HG03045 (cell line): ENCODE results near the gene SDS.

Experiments
- ATAC-seq: cut with Tn5 transposase; IDR thresholded peaks from one replicate; pipeline ENCODE4 v1.9.1; 2021; ENCODE audit warnings: mild to moderate bottlenecking, moderate library complexity; ENCODE audit not compliant: unreplicated experiment

Gene SDS

DNA sequence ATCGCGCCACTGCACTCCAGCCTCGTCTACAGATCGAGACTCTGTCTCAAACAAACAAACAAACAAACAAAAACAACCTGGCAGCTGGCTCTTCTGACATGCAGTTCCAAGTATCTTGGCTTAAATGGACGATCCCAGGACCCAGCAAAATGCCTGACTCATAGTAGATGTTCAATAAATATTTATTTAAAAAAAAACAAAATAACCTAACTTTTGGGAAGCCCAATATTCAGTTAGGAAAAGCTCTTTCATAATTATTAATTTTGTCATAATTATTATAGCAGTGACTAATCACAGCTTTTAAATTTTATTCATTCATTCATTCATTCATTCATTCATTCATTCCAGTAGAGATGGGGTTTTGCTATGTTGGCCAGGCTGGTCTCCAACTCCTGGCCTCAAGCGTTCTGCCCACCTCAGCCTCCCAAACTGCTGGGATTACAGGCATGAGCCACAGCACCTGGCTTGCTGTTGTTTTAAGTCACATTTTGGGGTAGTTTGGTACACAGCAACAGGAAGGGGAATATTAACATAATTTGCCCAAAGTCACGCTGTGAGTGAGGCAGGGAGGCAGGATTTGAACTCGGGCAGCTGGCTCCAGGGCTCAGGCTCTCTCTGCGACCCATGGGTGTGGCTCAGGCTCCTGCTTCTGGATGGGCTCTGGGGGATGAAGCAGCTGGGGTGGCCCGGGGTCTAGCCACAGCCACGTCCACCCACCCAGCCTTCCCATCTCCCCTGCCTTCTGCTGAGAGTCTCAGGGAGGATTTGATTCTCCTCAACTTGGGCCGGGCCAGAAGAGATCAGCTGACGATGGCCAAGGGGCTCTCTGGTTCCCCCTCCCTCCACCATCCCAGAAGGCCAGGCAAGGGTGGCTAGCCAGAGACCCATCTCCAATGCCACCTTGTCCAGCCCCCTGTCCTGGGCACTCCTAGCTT is 2.4 kb downstream of the SDS start:
- ATAC-seq, result no peak

DNA sequence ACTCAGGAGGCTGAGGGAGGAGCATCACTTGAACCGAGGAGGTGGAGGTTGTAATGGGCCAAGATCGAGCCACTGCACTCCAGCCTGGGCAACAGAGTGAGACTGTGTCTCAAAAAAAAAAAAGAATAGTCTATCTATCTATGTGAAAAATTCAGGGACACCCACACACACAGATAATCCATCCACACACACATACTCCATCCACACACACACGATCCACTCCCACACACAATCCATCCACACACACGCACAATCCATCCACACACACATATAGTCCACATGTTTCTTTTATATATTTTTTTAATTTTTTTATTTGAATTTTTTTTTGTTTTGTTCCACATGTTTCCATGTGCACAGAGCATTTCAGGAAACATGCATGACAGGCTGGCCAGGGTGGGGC is 3.3 kb downstream of the SDS start:
- no peak for ATAC-seq

DNA sequence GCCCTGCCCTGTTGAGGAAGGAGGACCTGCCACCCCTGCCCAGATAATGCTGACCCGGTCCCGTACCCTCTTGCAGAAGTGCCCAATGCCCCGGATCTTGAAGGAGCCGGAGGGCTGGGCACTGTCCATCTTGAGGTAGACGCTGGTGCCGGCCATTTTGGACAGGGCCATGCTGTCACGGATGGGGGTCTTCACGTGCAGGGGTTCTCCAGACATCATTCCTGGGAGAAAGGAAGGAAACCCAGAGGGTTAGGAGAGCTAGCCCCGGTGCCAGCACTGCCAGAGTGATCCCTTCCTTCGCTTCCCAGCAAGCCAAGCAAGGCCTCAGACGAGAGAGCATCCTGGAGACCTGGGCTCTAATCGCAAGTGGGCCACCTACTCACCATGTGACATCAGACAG is 4.2 kb downstream of the SDS start:
- ATAC-seq, result no peak

DNA sequence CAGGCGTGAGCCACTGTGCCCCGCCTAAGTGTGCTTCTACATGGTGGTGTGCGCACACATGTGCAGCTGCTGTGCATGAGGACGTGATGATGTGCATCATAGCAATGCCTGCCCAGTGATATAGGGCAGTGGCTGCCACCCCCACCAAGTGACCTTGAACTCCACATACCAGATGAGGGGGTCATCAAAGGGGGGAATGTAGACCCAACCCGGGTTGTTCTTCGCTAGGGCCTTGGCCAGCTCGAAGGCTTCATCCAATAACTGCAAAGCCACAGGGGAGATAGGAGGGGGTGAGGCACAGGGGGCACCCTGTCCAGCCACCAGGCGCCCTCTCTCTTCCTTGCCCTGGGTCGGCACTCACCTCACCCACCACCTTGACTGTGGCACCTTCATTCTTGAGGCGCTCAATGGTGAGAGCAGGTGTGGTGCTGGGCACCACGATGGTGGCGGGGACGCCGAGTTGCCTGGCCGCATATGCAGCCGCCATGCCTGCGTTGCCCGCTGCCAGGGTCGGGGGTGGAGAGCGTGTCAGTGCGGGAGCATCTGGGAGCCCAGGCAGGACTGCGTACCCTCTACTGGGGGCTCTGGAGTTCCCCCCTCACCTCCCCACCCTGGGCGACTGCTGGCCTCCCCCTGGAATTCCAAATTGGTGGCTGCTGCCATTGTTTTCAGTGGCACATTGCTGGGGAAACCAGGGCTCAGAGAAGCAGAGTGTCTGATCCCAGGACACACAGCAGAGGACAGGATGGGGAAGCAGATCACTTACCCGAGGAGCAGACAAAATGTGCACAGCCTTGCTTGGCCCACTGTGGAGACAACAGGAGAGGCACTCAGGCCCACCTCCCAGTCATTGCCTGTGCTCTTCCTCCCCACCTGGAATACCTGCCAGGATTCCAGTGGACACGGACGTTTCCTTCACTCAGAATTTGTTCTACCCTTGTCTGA is 5.1 kb downstream of the SDS start:
- no peak for ATAC-seq

DNA sequence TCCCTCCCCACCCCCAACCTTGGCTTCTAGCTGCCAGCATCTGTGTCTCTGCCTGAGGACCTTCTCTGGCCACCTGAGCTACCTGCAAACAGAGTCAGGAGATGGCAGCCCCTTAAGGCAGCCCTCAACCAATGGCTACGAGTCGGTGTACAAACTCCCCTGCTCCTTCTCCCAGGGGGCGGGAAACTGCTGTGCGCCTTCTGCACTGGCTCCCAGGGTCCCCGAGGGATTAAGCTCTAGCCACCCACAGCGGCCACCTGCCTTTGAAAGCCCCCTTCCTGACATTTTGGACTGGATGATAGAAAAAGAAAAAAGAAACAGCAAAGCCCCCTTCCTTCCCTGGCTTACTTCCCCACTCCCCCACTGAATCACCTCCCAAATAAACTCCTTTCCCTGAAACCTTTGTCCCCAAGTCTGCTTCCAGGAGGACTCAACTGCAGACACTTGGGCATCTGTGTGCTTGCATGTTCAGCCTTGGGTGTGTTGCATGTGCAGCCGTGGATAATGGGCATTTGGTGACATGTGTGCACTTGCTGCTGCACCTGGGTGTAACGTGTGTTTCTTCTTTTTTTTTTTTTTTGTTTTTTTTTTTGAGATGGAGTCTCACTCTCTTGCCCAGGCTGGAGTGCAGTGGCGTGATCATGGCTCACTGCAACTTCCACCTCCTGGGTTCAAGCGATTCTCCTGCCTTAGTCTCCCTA is 6.0 kb downstream of the SDS start:
- ATAC-seq, result no peak

DNA sequence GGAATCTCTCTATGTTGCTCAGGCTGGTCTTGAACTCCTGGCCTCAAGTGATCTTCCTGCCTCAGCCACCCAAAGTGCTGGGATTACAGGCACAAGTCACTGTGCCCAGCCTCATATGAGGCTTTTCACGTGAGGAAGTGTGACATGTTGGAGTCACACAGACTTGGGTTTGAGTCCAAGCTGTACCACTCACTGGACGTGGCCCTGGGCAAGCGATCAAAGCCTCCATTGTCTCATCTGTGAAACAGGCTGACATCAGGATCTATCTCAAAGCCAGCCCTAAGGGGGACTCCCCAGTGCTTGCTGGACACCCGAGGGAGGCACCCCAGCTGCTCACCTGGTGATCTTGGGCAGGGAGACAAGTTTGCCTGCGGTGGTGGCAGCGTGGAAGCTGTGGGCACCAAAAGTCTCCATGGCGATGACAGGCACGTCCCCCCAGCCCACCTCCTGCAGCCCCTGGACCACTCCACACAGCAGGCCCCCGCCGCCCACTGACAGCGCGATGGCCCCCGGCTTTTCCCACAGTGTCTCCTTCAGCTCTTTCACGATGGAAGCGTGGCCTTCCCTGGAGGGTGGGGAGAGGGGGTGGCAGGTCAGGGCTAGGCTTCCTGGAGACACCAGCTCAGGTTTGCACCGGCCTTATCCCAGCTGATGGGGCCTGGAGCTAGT is 6.7 kb downstream of the SDS start:
- no peak for ATAC-seq

DNA sequence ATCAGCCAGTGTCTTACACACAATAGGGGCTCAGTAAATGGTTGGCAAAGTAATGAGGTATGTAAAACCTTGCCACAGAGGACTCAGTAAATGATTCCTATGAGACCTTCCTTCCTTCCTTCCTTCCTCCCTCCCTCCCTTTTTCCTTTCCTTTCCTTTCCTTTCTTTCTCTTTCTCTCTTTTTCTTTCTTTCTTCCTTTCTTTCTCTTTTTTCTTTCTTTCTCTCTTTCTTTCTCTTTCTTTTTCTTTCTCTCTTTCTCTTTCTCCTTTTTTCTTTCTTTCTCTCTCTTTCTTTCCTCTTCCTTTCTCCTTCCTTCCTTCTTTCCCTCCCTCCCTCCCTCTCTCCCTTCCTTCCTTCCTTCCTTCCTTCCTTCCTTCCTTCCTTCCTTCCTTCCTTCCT is 7.5 kb downstream of the SDS start:
- ATAC-seq, result no peak

DNA sequence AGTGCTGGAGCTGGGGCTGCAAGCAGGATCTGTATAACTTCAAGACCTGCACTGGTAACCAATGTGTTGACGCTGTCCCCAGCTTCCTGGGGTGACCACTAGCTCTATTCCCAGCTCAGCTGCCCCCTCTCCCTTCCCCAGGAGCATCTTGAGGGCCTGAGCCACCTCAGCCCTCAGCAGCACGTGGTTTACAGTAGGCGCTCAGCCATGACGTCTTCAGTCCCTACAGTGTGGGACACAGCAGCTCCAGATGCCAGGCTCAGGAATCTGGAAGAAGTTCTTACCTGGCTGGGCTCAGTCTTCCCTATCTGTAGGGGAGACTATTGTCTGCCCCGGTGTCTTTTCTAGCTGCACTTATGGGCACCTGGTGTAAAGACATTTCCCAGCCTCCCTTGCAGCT is 8.6 kb downstream of the SDS start:
- no peak for ATAC-seq

DNA sequence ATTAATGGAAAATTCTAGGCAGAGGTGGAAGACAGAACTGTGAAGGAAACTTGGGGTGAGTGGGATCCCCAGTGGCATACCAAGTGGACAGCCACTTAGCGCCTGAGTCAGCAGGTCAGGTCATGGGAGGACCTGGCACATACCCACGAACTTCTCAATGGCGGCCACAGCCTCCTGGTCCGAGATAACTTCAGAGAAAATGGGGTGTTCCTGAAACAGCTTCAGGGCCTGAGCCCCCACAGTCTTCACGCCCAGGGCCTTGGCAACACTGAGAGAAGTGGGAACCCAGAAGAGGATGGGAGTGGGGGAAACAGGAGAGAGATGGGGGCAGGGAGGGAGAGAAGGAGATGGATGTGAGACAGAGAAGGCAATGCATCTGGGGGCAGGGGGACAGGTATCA is 9.9 kb downstream of the SDS start:
- ATAC-seq, result no peak

DNA sequence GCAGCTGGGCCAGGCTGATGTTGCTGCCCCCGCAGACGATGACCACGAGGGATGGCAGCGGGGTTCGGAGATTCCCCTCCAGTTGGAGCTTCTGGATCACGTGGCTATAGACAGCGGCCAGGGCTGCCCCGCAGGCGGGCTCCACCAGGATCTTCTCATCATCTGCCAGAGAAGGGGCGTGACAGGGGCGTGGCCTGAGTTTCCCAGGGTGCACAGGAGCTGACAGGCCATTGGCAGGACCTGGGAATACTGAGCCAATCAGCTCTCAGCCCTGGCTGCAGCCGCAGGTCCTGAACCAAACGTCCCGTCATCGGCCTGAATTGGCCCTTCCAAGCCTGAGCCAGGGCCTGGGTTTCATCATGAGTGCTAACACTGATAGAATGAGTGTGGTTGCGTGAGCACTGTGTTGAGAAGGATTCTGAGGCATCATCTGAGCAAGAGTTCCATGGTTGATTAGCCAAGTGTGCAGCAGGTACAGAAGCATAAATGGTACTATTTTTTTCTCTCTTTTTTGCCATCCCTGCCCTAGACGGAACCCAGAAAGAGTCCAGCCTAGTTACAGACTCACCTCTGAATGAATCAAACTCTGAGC is 10.6 kb downstream of the SDS start:
- ATAC-seq, result no peak

DNA sequence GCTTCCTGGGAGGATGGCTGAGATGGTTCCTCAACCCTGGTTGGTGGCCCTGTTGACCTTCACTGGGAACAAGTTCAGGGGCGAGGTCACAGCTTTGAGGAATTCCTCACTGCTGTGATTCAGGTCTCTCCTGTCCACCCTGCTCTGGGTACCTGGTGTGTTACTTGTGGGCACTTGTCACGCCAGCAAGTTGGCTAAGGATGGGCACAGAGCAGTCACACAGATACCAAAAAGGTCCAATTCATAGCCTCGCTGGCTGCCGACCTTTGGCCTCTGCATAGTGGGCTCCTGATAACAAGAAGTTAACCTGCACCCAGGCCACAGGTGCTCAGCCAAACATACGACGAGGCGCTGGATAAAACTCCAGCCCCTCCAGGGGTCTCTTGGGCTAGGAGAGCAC is 11.2 kb downstream of the SDS start:
- ATAC-seq, result no peak

DNA sequence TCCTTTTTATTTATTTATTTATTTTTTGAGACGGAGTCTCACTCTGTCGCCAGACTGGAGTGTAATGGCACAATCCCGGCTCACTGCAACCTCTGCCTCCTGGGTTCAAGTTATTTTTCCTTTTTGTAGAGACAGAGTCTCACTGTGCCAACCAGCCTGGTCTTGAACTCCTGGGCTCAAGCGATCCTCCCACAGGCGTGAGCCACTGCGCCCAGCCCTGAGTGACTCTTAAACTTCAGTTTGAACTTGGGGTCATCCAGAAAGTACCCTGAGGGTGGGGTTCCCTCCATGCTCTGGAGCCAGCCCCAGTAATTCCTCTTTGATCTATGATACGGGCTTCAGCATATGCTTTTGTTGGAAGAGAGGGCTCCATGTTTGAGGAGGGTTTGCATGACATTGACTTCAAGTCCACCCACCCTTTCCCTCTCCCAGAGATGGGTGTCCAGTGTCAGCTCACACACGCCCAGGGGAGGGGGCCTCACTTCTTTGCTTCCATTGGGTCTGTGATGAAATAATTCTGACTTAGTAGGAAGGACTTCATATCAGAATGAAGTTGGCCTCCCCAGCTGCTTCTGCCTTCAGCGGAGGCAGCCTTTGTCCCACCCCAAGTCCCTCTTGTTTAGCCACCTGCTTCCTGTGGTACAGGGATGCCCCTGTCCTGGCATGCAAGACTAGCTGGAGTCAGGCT is 11.9 kb downstream of the SDS start:
- no peak for ATAC-seq

DNA sequence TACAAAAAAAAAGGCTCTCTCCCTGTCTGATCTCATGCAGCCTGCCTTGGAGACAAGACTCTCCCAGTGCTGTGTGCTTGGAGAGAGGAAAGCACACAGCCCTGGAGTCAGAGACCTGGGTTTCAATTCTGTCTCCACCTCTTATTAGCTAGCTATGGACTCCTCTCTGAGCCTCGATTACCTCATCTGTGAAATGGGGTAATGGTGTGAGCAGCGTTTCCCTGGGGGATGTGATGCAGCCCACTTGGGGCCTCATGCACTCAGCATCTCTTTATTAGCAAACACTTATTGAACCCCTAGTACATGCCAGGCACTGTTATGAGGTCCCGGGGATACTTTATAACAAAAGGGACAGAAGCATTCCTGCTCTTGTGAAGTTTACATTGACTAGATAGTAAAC is 12.5 kb downstream of the SDS start:
- ATAC-seq, result no peak

DNA sequence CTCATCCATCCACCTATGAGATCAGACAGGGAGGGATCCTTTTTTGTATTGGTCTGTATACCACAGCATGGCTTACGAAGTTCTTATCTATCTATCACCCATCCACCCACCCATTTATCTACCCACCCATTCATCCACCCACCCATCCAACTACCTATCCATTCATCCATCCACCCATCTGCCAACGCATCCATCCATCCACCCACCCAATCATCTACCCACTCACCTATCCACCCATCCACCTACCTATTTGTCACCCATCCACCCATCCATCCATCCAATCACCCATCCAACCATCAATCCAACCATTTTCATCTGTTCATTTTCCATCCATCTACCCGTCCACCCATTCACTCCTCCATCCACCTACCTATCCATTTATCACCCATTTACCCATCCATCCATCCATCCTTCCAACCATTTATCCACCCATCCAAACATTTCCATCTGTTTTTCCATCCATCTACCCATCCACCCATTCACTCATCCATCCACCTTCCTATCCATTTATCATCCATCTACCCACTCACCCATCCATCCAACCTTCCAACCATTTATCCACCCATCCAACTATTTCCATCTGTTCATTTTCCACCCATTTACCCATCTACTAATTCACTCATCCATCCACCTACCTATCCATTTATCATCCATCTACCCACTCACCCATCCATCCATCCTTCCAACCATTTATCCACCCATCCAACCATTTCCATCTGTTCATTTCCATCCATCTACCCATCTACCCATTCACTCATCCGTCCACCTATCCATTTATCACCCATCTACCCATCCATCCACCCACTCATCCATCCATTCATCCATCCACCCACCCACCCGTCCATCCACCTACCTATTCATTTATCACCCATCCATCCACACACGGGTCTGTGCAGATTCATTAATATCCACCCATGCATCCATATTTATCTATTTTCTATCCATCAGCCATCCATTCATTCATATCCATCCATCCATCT is 13.3 kb downstream of the SDS start:
- ATAC-seq, result no peak

DNA sequence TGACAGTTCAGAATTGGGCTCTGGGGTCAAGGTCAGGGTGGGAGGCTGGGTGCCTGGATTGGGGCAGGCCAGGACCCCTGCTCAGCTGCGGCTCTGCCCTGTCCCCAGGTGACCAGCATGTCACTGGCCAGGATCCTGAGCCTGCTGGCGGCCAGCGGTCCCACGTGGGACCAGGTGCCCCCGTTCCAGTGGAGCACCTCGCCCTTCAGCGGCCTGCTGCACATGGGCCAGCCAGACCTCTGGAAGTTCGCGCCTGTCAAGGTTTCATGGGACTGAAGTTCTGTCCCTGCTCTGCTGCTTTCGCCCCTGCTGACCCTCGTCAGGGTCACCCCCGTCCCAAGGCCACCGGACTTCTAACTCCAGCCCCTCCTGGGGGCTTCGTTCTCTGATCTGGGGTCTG is 15.3 kb downstream of the SDS start:
- no peak for ATAC-seq

DNA sequence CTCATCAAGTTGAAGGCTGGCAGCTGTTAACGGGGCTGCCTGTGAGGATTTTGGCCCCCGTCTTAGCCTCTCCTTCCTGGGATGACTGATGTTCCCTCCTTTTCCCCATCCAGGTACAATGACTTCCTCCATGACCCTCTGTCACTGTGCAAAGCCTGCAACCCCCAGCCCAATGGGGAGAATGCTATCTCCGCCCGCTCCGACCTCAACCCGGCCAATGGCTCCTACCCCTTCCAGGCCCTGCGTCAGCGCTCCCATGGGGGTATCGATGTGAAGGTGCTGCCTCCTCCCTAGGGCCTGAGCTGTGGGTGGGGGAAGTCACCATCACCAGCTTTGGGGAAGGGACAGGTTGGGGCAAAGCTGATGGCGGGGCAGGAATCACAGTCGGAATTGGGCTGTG is 16.1 kb downstream of the SDS start:
- ATAC-seq, result no peak

DNA sequence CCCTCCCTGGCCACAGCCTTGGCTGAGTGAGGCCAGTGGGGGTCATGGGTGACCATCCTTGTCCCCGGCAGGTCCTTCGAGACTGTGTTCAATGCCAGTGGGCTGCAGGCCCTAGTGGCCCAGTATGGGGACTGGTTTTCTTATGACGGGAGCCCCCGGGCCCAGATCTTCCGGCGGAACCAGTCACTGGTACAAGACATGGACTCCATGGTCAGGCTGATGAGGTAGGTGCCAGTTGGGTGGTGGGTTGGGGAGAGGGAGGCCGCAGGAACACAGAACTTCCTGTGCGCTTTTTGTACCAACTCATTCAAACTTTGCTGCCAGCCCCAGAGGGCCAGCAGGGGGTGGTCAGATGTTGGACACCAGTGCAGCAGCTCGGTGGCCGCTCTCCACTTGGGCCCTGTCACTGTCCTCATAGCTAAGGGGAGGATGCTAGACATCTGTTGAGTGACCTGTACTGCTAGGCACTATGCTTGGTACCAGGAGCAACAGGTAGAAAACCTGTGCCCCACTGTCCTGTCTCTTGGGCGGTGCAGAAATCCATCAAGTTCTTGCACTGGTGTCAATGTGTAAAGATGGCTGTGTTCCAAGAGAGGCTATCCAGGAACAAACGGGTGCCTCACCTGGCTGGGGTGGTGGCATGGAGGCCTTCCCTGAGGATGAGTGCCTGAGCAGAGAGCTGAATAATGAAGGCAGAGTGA is 16.7 kb downstream of the SDS start:
- no peak for ATAC-seq

DNA sequence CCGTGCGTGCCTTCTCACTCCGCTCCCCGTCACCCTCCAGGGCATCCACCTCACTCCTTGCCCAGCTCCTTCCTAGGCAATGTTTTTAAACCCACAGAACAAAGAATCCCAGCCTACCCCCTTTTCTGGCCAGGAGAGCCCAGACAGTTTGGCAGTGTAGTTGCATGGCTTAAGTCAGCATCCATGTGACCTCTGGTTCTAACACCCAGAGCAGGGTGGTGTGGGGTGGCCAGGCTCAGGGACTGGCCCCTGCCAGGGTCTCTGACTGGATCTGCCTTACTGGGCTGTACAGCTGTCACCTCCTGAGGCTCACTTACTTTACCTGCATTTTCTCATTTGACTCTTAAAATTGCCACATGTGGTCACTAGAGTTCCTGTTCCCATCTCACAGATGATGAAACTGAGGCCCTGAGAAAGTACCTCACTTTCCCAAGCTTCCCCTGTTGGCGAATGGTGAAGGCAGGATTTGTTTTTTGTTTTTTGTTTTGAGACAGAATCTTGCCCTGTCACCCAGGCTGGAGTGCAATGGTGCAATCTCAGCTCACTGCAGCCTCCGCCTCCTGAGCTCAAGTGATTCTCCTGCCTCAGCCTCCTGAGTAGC is 18.3 kb downstream of the SDS start:
- no peak for ATAC-seq
